Naive thymus-derived CD4-positive, alpha-beta T cell (primary cell): ENCODE results near the gene ATP8A2. TPM values are rescaled to one million over a fixed set of nuclear protein-coding genes. Genes with fewer than 3 reads are reported as not detected.
A peak's percentile ranks its signal among the peaks of the same experiment; 100 is the strongest.
"Not testable (repeated sequence)": the region's sequence is repeated elsewhere in the genome, so short reads cannot be mapped to it uniquely, and the experiment has no call there.

Experiments used
- ATAC-seq: fragments of 150-1000 bp; cut with Tn5 transposase; 2 replicates; pipeline ENCODE4 v1.10.0; 2021; ENCODE audit warnings: mild to moderate bottlenecking, moderate library complexity
- CTCF ChIA-PET: fragments of 350-600 bp; sonication (Branson Sonifier 250); formaldehyde crosslinking; loops from one replicate; lab custom pipeline; 2021; ENCODE audit warnings: antibody characterized with exemption; lab: Charles Lee
- POLR2A ChIA-PET: fragments of 350-600 bp; sonication (Branson Sonifier 250); formaldehyde crosslinking; loops from one replicate; lab custom pipeline; 2021; ENCODE audit warnings: antibody characterized with exemption, inconsistent platforms; lab: Charles Lee
- DNase-seq, 9 donors: peaks; one replicate each; pipeline versions ENCODE4 v3.0.0 to v3.0.0-alpha.2; 2020 to 2022; ENCODE audit warnings: mixed read lengths in 1 of 9
- H3K27ac ChIP-seq: one replicate; pipeline ENCODE4 v1.7.0; 2013; ENCODE audit warnings: mild to moderate bottlenecking, low read depth, low read length, moderate library complexity
- H3K27me3 ChIP-seq, 2 donors: one replicate each; pipeline ENCODE4 v1.7.0; 2013; ENCODE audit warnings: low read length in 2 of 2, mild to moderate bottlenecking in 2 of 2, moderate library complexity in 2 of 2; ENCODE audit not compliant: control insufficient read depth in 2 of 2, insufficient read depth in 2 of 2
- H3K36me3 ChIP-seq, 3 experiments: 1 replicate in 2 of 3; 2 replicates in 1 of 3; pipeline ENCODE4 v1.7.0; 2013; ENCODE audit warnings: low read length in 3 of 3, mild to moderate bottlenecking in 3 of 3, moderate library complexity in 1 of 3; ENCODE audit not compliant: insufficient read depth in 3 of 3, control insufficient read depth in 2 of 3
- H3K4me1 ChIP-seq, 2 donors: one replicate each; pipeline ENCODE4 v1.7.0; 2013; ENCODE audit warnings: low read length in 2 of 2, mild to moderate bottlenecking in 2 of 2, moderate library complexity in 1 of 2; ENCODE audit not compliant: control insufficient read depth in 2 of 2, insufficient read depth in 2 of 2
- H3K4me3 ChIP-seq: 2 replicates; pipeline ENCODE4 v1.7.0; 2013; ENCODE audit warnings: mild to moderate bottlenecking, low read length
- H3K9me3 ChIP-seq, 3 experiments: 1 replicate in 2 of 3; 2 replicates in 1 of 3; pipeline ENCODE4 v1.7.0; 2013; ENCODE audit warnings: low read length in 3 of 3; ENCODE audit not compliant: control insufficient read depth in 2 of 3
- H3K27ac Mint-ChIP-seq, 9 donors: one replicate each; pipeline ENCODE4 v1.8.0; 2020 to 2022; ENCODE audit warnings: mixed read lengths in 9 of 9, mild to moderate bottlenecking in 8 of 9, moderate library complexity in 5 of 9, inconsistent platforms in 2 of 9
- H3K27me3 Mint-ChIP-seq, 5 donors: one replicate each; pipeline ENCODE4 v1.8.0; 2021 to 2022; ENCODE audit warnings: mixed read lengths in 5 of 5, mild to moderate bottlenecking in 1 of 5
- H3K36me3 Mint-ChIP-seq, 5 donors: one replicate each; pipeline ENCODE4 v1.8.0; 2020 to 2022; ENCODE audit warnings: mixed read lengths in 5 of 5, mild to moderate bottlenecking in 3 of 5, inconsistent platforms in 1 of 5
- H3K4me1 Mint-ChIP-seq, 7 donors: one replicate each; pipeline ENCODE4 v1.8.0; 2020 to 2022; ENCODE audit warnings: mixed read lengths in 7 of 7, mild to moderate bottlenecking in 3 of 7, inconsistent platforms in 1 of 7
- H3K4me3 Mint-ChIP-seq, 10 donors: one replicate each; pipeline ENCODE4 v1.8.0; 2020 to 2022; ENCODE audit warnings: mild to moderate bottlenecking in 10 of 10, mixed read lengths in 10 of 10, moderate library complexity in 6 of 10, inconsistent platforms in 2 of 10
- H3K9me3 Mint-ChIP-seq, 11 donors: one replicate each; pipeline ENCODE4 v1.8.0; 2020 to 2022; ENCODE audit warnings: mixed read lengths in 11 of 11, mild to moderate bottlenecking in 4 of 11, inconsistent platforms in 1 of 11, moderate library complexity in 1 of 11
- intact Hi-C, 2 donors: fragments of 100-400 bp; cut with micrococcal nuclease; formaldehyde crosslinking; loops; one replicate each; pipeline ENCODE4 v1.15.1; 2023
- polyA plus RNA-seq, 2 donors: library from polyadenylated mRNA; unstranded; fragments of 300-500 nt; fragmentation: Illumina TruSeq; gene quantifications; one replicate each; pipeline ENCODE4 v1.2.3, GENCODE V29; 2021
- total RNA-seq, 6 experiments: library from RNA in 5 of 6; stranded (reverse) in 5 of 6; gene quantifications; 1 replicate in 5 of 6; 2 replicates in 1 of 6; pipeline ENCODE4 v1.2.3 and lab custom pipeline; 2021 to 2026

The ATP8A2 gene
- total and polyA plus RNA-seq, 7 experiments from 2014 or later = 0.56 to 2.4 (median 1.2) TPM

GRCh38 chr13:25571237-25571636 lies 199.5 kb downstream of the ATP8A2 start:
- intact Hi-C loops = no loop called here

GRCh38 chr13:25572171-25572570 lies 200.4 kb downstream of the ATP8A2 start:
- DNase-seq, CTCF ChIA-PET, H3K36me3 ChIP-seq, H3K27ac Mint-ChIP-seq, H3K9me3 Mint-ChIP-seq, H3K4me3 Mint-ChIP-seq, H3K4me3 ChIP-seq, ATAC-seq, intact Hi-C loops, H3K9me3 ChIP-seq, H3K27ac ChIP-seq, H3K36me3 Mint-ChIP-seq, H3K4me1 Mint-ChIP-seq, POLR2A ChIA-PET, H3K4me1 ChIP-seq, H3K27me3 ChIP-seq: not testable (repeated sequence)
- peaks cover 33 to 51% (median 44%) of the 10 kb centered on the region in 5 donors for H3K27me3 Mint-ChIP-seq

More at GRCh38 chr13:25571237-25571636, 199.5 kb downstream of the ATP8A2 start:
- H3K27me3 ChIP-seq = no peaks in the 10 kb centered on the region
- H3K36me3 Mint-ChIP-seq = no peaks in the 10 kb centered on the region
- ATAC-seq (no peak), DNase-seq (no peak)
- H3K9me3 Mint-ChIP-seq = no peaks in the 10 kb centered on the region
- no peak overlapping the region for H3K27ac ChIP-seq
- H3K4me3 Mint-ChIP-seq = no peak overlapping the region
- no peak overlapping the region for H3K27ac Mint-ChIP-seq
- no peak overlapping the region for H3K4me3 ChIP-seq
- ChIA-PET CTCF (interaction anchor here (0.6 kb wide), 2 partner anchors 501 to 1788 kb away, joined by 3 to 4 read pairs; no protein-coding TSS in a partner anchor), POLR2A (no interaction called here)
- H3K4me1 ChIP-seq = no peaks in the 10 kb centered on the region
- H3K4me1 Mint-ChIP-seq = peaks cover 0 to 8% (median 0%) of the 10 kb centered on the region in 7 donors
- no peaks in the 10 kb centered on the region for H3K36me3 ChIP-seq
- peaks cover 37 to 53% (median 45%) of the 10 kb centered on the region in 5 donors for H3K27me3 Mint-ChIP-seq
- no peaks in the 10 kb centered on the region for H3K9me3 ChIP-seq

GRCh38 chr13:25574437-25575411 lies 202.9 kb downstream of the ATP8A2 start:
- H3K4me3 ChIP-seq = no peak overlapping the region
- no peaks in the 10 kb centered on the region for H3K27me3 ChIP-seq
- no peak overlapping the region for H3K27ac ChIP-seq
- no peaks in the 10 kb centered on the region for H3K36me3 Mint-ChIP-seq
- H3K9me3 ChIP-seq = no peaks in the 10 kb centered on the region
- H3K4me1 Mint-ChIP-seq = peaks cover 0 to 10% (median 0%) of the 10 kb centered on the region in 7 donors
- H3K27ac Mint-ChIP-seq = no peak overlapping the region
- POLR2A ChIA-PET = interaction anchor here (0.6 kb wide), 1 partner anchor 14 kb away, joined by 4 read pairs; no protein-coding TSS in a partner anchor
- no peaks in the 10 kb centered on the region for H3K36me3 ChIP-seq
- H3K27me3 Mint-ChIP-seq = peaks cover 31 to 58% (median 40%) of the 10 kb centered on the region in 5 donors
- intact Hi-C loops = loop anchor here (1.0 to 2.0 kb wide), 6 partner anchors 254 to 1124 kb away; no protein-coding TSS in a partner anchor
- ATAC-seq (peak; percentile 80), DNase-seq (peak; percentile 42 to 79 (median 68))
- no peaks in the 10 kb centered on the region for H3K4me1 ChIP-seq
- CTCF ChIA-PET = interaction anchor here (0.6 to 1.8 kb wide), 14 partner anchors 8 to 496 kb away, joined by 3 to 17 read pairs (median 4); no protein-coding TSS in a partner anchor
- H3K9me3 Mint-ChIP-seq = no peaks in the 10 kb centered on the region
- no peak overlapping the region for H3K4me3 Mint-ChIP-seq

GRCh38 chr13:25575562-25575961 lies 203.8 kb downstream of the ATP8A2 start:
- ChIA-PET POLR2A (no interaction called here), CTCF (interaction anchor here (1.1 to 1.8 kb wide), 5 partner anchors 254 to 496 kb away, joined by 3 to 17 read pairs (median 5); no protein-coding TSS in a partner anchor)
- H3K27me3 Mint-ChIP-seq = peaks cover 25 to 53% (median 33%) of the 10 kb centered on the region in 5 donors

GRCh38 chr13:25578526-25578925 lies 206.8 kb downstream of the ATP8A2 start:
- ChIA-PET POLR2A (no interaction called here), CTCF (no interaction called here)
- Histone ChIP-seq H3K36me3 (no peaks in the 10 kb centered on the region), H3K4me3 (no peak overlapping the region), H3K9me3 (no peaks in the 10 kb centered on the region), H3K27ac (no peak overlapping the region), H3K4me1 (no peaks in the 10 kb centered on the region), H3K27me3 (no peaks in the 10 kb centered on the region)
- ATAC-seq = no peak
- H3K9me3 Mint-ChIP-seq = no peaks in the 10 kb centered on the region
- intact Hi-C loops = no loop called here
- H3K4me3 Mint-ChIP-seq = no peak overlapping the region
- H3K27me3 Mint-ChIP-seq = peaks cover 25 to 40% (median 31%) of the 10 kb centered on the region in 5 donors
- DNase-seq = no peak
- H3K36me3 Mint-ChIP-seq = no peaks in the 10 kb centered on the region
- no peak overlapping the region for H3K27ac Mint-ChIP-seq
- H3K4me1 Mint-ChIP-seq = peaks cover 0 to 10% (median 0%) of the 10 kb centered on the region in 7 donors

More at GRCh38 chr13:25575562-25575961, 203.8 kb downstream of the ATP8A2 start:
- H3K27ac Mint-ChIP-seq = peak overlapping the region in 1 of 9 donors; percentile 15
- no peaks in the 10 kb centered on the region for H3K36me3 Mint-ChIP-seq
- no peaks in the 10 kb centered on the region for H3K27me3 ChIP-seq
- H3K4me1 Mint-ChIP-seq = peaks cover 0 to 10% (median 0%) of the 10 kb centered on the region in 7 donors
- no peak for DNase-seq
- H3K27ac ChIP-seq = no peak overlapping the region
- H3K9me3 Mint-ChIP-seq = no peaks in the 10 kb centered on the region
- H3K36me3 ChIP-seq = no peaks in the 10 kb centered on the region
- ATAC-seq = no peak
- H3K9me3 ChIP-seq = no peaks in the 10 kb centered on the region
- no peak overlapping the region for H3K4me3 ChIP-seq
- intact Hi-C loops = loop anchor here (2.0 kb wide), 2 partner anchors 253 to 921 kb away; no protein-coding TSS in a partner anchor
- H3K4me1 ChIP-seq = no peaks in the 10 kb centered on the region
- no peak overlapping the region for H3K4me3 Mint-ChIP-seq

GRCh38 chr13:25579221-25579620 lies 207.4 kb downstream of the ATP8A2 start:
- Histone ChIP-seq H3K27me3 (no peaks in the 10 kb centered on the region), H3K27ac (no peak overlapping the region), H3K36me3 (no peaks in the 10 kb centered on the region), H3K9me3 (no peaks in the 10 kb centered on the region), H3K4me1 (no peaks in the 10 kb centered on the region), H3K4me3 (no peak overlapping the region)
- H3K27ac Mint-ChIP-seq = no peak overlapping the region
- H3K36me3 Mint-ChIP-seq = no peaks in the 10 kb centered on the region
- ChIA-PET POLR2A (no interaction called here), CTCF (interaction anchor here (0.9 kb wide), 1 partner anchor 483 kb away, joined by 3 read pairs; no protein-coding TSS in a partner anchor)
- ATAC-seq (no peak), DNase-seq (no peak)
- H3K4me3 Mint-ChIP-seq = no peak overlapping the region
- intact Hi-C loops = no loop called here
- H3K4me1 Mint-ChIP-seq = peaks cover 0 to 10% (median 0%) of the 10 kb centered on the region in 7 donors
- no peaks in the 10 kb centered on the region for H3K9me3 Mint-ChIP-seq
- peaks cover 21 to 36% (median 31%) of the 10 kb centered on the region in 5 donors for H3K27me3 Mint-ChIP-seq
